GM19193 (cell line): ENCODE results near the gene MSGN1.

Source experiments
- POLR2A ChIP-seq: IDR thresholded peaks from 4 replicates; pipeline ENCODE4 v1.6.1; 2011; ENCODE audit not compliant: insufficient read depth, insufficient read length; ENCODE audit errors: extremely low read depth

Gene MSGN1

GRCh38 chr2:17822445-17823117 lies 6.3 kb downstream of the MSGN1 start:
- no peak for TF ChIP-seq POLR2A

GRCh38 chr2:17827316-17827715 lies 11.1 kb downstream of the MSGN1 start:
- TF ChIP-seq POLR2A = no peak

- no peak for TF ChIP-seq POLR2A
Measured at GRCh38 chr2:17827785-17828184, 11.5 kb downstream of the MSGN1 start.

- TF ChIP-seq POLR2A = no peak
Measured at GRCh38 chr2:17830053-17831034, 14.1 kb downstream of the MSGN1 start.

- TF ChIP-seq POLR2A = no peak
Measured at GRCh38 chr2:17835516-17835915, 19.3 kb downstream of the MSGN1 start.

GRCh38 chr2:17839959-17840358 lies 23.7 kb downstream of the MSGN1 start:
- no peak for TF ChIP-seq POLR2A

GRCh38 chr2:17843457-17843856 lies 27.2 kb downstream of the MSGN1 start:
- TF ChIP-seq POLR2A = no peak

GRCh38 chr2:17845806-17846205 lies 29.5 kb downstream of the MSGN1 start:
- no peak for TF ChIP-seq POLR2A

GRCh38 chr2:17846676-17847075 lies 30.4 kb downstream of the MSGN1 start:
- TF ChIP-seq POLR2A = no peak

GRCh38 chr2:17847236-17847635 lies 31.0 kb downstream of the MSGN1 start:
- TF ChIP-seq POLR2A = no peak

GRCh38 chr2:17849275-17849674 lies 33.0 kb downstream of the MSGN1 start:
- no peak for TF ChIP-seq POLR2A

GRCh38 chr2:17850151-17850550 lies 33.9 kb downstream of the MSGN1 start:
- TF ChIP-seq POLR2A = no peak

GRCh38 chr2:17851731-17852585 lies 35.7 kb downstream of the MSGN1 start:
- TF ChIP-seq POLR2A = no peak

GRCh38 chr2:17853799-17854198 lies 37.5 kb downstream of the MSGN1 start:
- TF ChIP-seq POLR2A = no peak

- no peak for TF ChIP-seq POLR2A
Measured at GRCh38 chr2:17857021-17857420, 40.8 kb downstream of the MSGN1 start.

GRCh38 chr2:17858064-17858463 lies 41.8 kb downstream of the MSGN1 start:
- TF ChIP-seq POLR2A = no peak

- no peak for TF ChIP-seq POLR2A
Measured at GRCh38 chr2:17863539-17863938, 47.3 kb downstream of the MSGN1 start.
